GM12878 (cell line): ENCODE results near the gene TSPAN15. TPM values are rescaled to one million over a fixed set of nuclear protein-coding genes. Genes with fewer than 3 reads are reported as not detected.

Experiments
- ATAC-seq: fragments of 200-7000 bp; cut with Tn5 transposase; 3 replicates; pipeline ENCODE4 v1.9.1; 2020; ENCODE audit warnings: mild to moderate bottlenecking, moderate library complexity
- BruUV-seq: library from RNA; stranded (reverse); fragments of 400-500 nt; replicated peaks from 2 replicates; lab custom pipeline; 2021; lab: Mats Ljungman, UMichigan
- CTCF ChIA-PET: fragments of 300-600 bp; sonication (Branson Sonifier 250); formaldehyde crosslinking; extraction: SDS; loops from one replicate; lab custom pipeline; 2021; ENCODE audit warnings: inconsistent platforms; lab: Yijun Ruan, JAX
- POLR2A ChIA-PET: fragments of 350-600 bp; formaldehyde crosslinking; extraction: SDS; loops from one replicate; lab custom pipeline; 2021; ENCODE audit warnings: inconsistent platforms; lab: Charles Lee
- RAD21 ChIA-PET: fragments of 300-600 bp; sonication (Branson Sonifier 250); formaldehyde crosslinking; loops from one replicate; lab custom pipeline; 2023; ENCODE audit warnings: antibody characterized with exemption; ENCODE audit not compliant: unreplicated experiment; lab: Charles Lee
- SMC1A ChIA-PET: fragments of 300-600 bp; sonication (Branson Sonifier 250); formaldehyde crosslinking; loops from one replicate; lab custom pipeline; 2023; ENCODE audit not compliant: unreplicated experiment, uncharacterized antibody; lab: Charles Lee
- DNase-seq: peaks from one replicate; pipeline ENCODE4 v3.0.0-alpha.2; 2011; ENCODE audit warnings: low read depth, low spot score
- FAIRE-seq: peaks from 3 replicates; lab custom pipeline; 2011; peaks lifted over from hg19 to GRCh38; lab: Jason Lieb, UNC
- H2AFZ ChIP-seq: 2 replicates; pipeline ENCODE4 v1.6.0; 2011; ENCODE audit warnings: low read depth, low read length, control low read depth; ENCODE audit not compliant: control insufficient read depth
- H3K27ac ChIP-seq: 2 replicates; pipeline ENCODE4 v1.5.1; 2011; ENCODE audit warnings: control low read depth; ENCODE audit not compliant: control insufficient read depth, insufficient read depth
- H3K27me3 ChIP-seq, 2 experiments: replicated peaks in 1 of 2; 2 replicates each; pipeline versions ENCODE4 v1.6.0 to v1.6.1; 2011; ENCODE audit warnings: low read length in 1 of 2; ENCODE audit not compliant: control insufficient read depth in 2 of 2, insufficient read depth in 2 of 2
- H3K36me3 ChIP-seq, 2 experiments: 2 replicates each; pipeline ENCODE4 v1.5.1; 2011; ENCODE audit warnings: low read length in 1 of 2; ENCODE audit not compliant: control insufficient read depth in 2 of 2, insufficient read depth in 2 of 2
- H3K4me1 ChIP-seq: 2 replicates; pipeline ENCODE4 v1.6.1; 2011; ENCODE audit warnings: mild to moderate bottlenecking, low read length, moderate library complexity, mixed read lengths; ENCODE audit not compliant: control insufficient read depth, insufficient read depth
- H3K4me2 ChIP-seq: 2 replicates; pipeline ENCODE4 v1.6.0; 2011; ENCODE audit warnings: control low read depth; ENCODE audit not compliant: control insufficient read depth, insufficient read depth
- H3K4me3 ChIP-seq: fragments of 200-600 bp; sonication (generic); 2 replicates; pipeline ENCODE4 v1.5.1; 2016
- H3K79me2 ChIP-seq: 2 replicates; pipeline ENCODE4 v1.6.0; 2011; ENCODE audit warnings: low read length; ENCODE audit not compliant: control insufficient read depth, insufficient read depth
- H3K9ac ChIP-seq: 2 replicates; pipeline ENCODE4 v1.8.0; 2011; ENCODE audit warnings: low read length, control low read depth, mixed read lengths; ENCODE audit not compliant: control insufficient read depth, insufficient read depth
- H3K9me3 ChIP-seq: replicated peaks from 3 replicates; pipeline ENCODE4 v1.5.1; 2011; ENCODE audit warnings: mild to moderate bottlenecking, low read length; ENCODE audit not compliant: control insufficient read depth, insufficient read depth
- H4K20me1 ChIP-seq: 2 replicates; pipeline ENCODE4 v1.6.0; 2011; ENCODE audit not compliant: control insufficient read depth, insufficient read depth
- BCL3 ChIP-seq: IDR thresholded peaks from 2 replicates; pipeline ENCODE4 v1.6.1; 2011; ENCODE audit warnings: borderline replicate concordance, low read depth, mild to moderate bottlenecking, moderate library complexity, low read length; ENCODE audit not compliant: insufficient read depth, poor library complexity, severe bottlenecking
- KLF5 ChIP-seq: fragments of 450-650 bp; IDR thresholded peaks from 2 replicates; pipeline ENCODE4 v1.6.1; 2014; ENCODE audit warnings: mild to moderate bottlenecking; ENCODE audit not compliant: partially characterized antibody
- NR2F1 ChIP-seq: fragments of 450-650 bp; conservative IDR thresholded peaks from 2 replicates; pipeline ENCODE4 v1.6.1; 2017; ENCODE audit warnings: mild to moderate bottlenecking
- TCF3 ChIP-seq: IDR thresholded peaks from 2 replicates; pipeline ENCODE4 v1.6.1; 2012; ENCODE audit warnings: low read depth, mild to moderate bottlenecking, low read length, borderline replicate concordance; ENCODE audit not compliant: insufficient read depth
- ZBED1 ChIP-seq: IDR thresholded peaks from 2 replicates; pipeline ENCODE4 v1.6.1; 2016; ENCODE audit warnings: borderline replicate concordance
- ZNF217 ChIP-seq: fragments of 450-650 bp; IDR thresholded peaks from 2 replicates; pipeline ENCODE4 v1.6.1; 2017; ENCODE audit warnings: antibody characterized with exemption, mild to moderate bottlenecking
- WGBS: methylation state at CpG from one replicate; pipeline ENCODE4 v1.1.6; 2016; ENCODE audit warnings: low lambda C conversion rate; ENCODE audit not compliant: insufficient replicate concordance, insufficient coverage; ENCODE audit errors: missing lambda C conversion rate; 5-methylcytosine and 5-hydroxymethylcytosine counted together
- in situ Hi-C: fragments of 300-500 bp; cut with MboI; formaldehyde crosslinking; loops from 9 replicates; pipeline ENCODE4 v1.14.3; 2018; ENCODE audit warnings: mixed read lengths
- intact Hi-C: fragments of 100-400 bp; cut with micrococcal nuclease; formaldehyde crosslinking; loops from one replicate; pipeline ENCODE4 v1.14.2; 2022; ENCODE audit not compliant: unreplicated experiment
- polyA plus RNA-seq, 11 experiments: library from polyadenylated mRNA; depleted of rRNA in 4 of 11; unstranded in 6 of 11; stranded (reverse) in 5 of 11; fragments of >200 nt; fragmentation: Nextera tagmentation in 4 of 11; fragmentation: Illumina TruSeq in 1 of 11; extraction: Ambion mirVana in 4 of 11; extraction: Trizol in 1 of 11; gene quantifications; 1 replicate in 1 of 11; 2 replicates in 10 of 11; pipeline versions ENCODE4 v1.2.1 to v1.2.3, GENCODE V29; 2011 to 2016; ENCODE audit warnings: inconsistent platforms in 2 of 11, missing spikeins in 2 of 11, low read depth in 1 of 11
- total RNA-seq, 4 experiments: library from RNA; depleted of rRNA in 3 of 4; stranded (reverse); fragments of >200 nt in 3 of 4; fragmentation: Illumina TruSeq in 1 of 4; extraction: Trizol in 1 of 4; gene quantifications; 2 replicates each; pipeline versions ENCODE4 v1.2.1 to v1.2.3, GENCODE V29; 2013 to 2021

The TSPAN15 gene
- total and polyA plus RNA-seq, 10 of the 15 experiments (the other 5 are each of a cell fraction or from before 2014, with no cell fraction given): 1.3 to 8.5 (median 2.4) TPM; not detected in 2

- TF ChIP-seq KLF5 (no peak), ZNF217 (no peak), TCF3 (no peak), ZBED1 (no peak), NR2F1 (no peak), BCL3 (no peak)
- TF ChIP-seq, all 136 proteins: peak for 0
- no peaks in the 10 kb centered on the region for H3K79me2 ChIP-seq
- in situ Hi-C loops: no loop called here
- H3K27me3 ChIP-seq: no peaks in the 10 kb centered on the region; a peak in 2 of 4 replicates
- H3K4me2 ChIP-seq: no peak overlapping the region
- POLR2A ChIA-PET: interaction anchor here (0.6 kb wide), 1 partner anchor 68 kb away, joined by 3 read pairs; no protein-coding TSS in a partner anchor
- no peaks in the 10 kb centered on the region for H4K20me1 ChIP-seq
- SMC1A ChIA-PET: no interaction called here
- CTCF ChIA-PET: interaction anchor here (0.8 to 1.0 kb wide), 2 partner anchors 10 to 12 kb away, joined by 3 read pairs; partner anchors contain the start of gene TSPAN15
- FAIRE-seq (no peak), ATAC-seq (no peak), DNase-seq (no peak)
- H3K36me3 ChIP-seq: no peaks in the 10 kb centered on the region
- RAD21 ChIA-PET: no interaction called here
- no TSS peak for BruUV-seq
- no peak overlapping the region for H3K27ac ChIP-seq
- no peak overlapping the region for H3K4me3 ChIP-seq
- no peaks in the 10 kb centered on the region for H3K4me1 ChIP-seq
- no peaks in the 10 kb centered on the region; the same call in 2 of the 3 replicates for H3K9me3 ChIP-seq
- H2AFZ ChIP-seq: no peak overlapping the region
- intact Hi-C loops: no loop called here
- 17% methylated on average over 10 of the region's 10 CpGs for WGBS
- H3K9ac ChIP-seq: no peak overlapping the region
Measured at GRCh38 chr10:69438536-69439349, 12.5 kb upstream of the TSPAN15 start.
